Peyer's patch (tissue), 4 donors: ENCODE data around the gene HHATL. TPM values are rescaled to one million over a fixed set of nuclear protein-coding genes. Genes with fewer than 3 reads are reported as not detected.
A peak's percentile ranks its signal among the peaks of the same experiment; 100 is the strongest.

Experiments
- DNase-seq, 3 donors: peaks; one replicate each; pipeline ENCODE4 v3.0.0-alpha.2; 2017 to 2019
- H3K27ac ChIP-seq, 4 donors: fragments of 200-600 bp; sonication (generic); one replicate each; pipeline ENCODE4 v1.5.1; 2016 to 2019
- H3K27me3 ChIP-seq, 2 donors: fragments of 200-600 bp; sonication (generic); one replicate each; pipeline ENCODE4 v1.5.1; 2019
- H3K36me3 ChIP-seq, 3 donors: fragments of 200-600 bp; sonication (generic); one replicate each; pipeline ENCODE4 v1.5.1; 2016 to 2019
- H3K4me1 ChIP-seq, 4 donors: fragments of 200-600 bp; sonication (generic); one replicate each; pipeline ENCODE4 v1.5.1; 2016 to 2019
- H3K4me3 ChIP-seq, 4 donors: fragments of 200-600 bp; sonication (generic); 1 replicate in 3 of 4; 2 replicates in 1 of 4; pipeline ENCODE4 v1.5.1; 2016 to 2019; ENCODE audit warnings: mild to moderate bottlenecking in 1 of 4
- H3K9me3 ChIP-seq, 4 donors: fragments of 200-600 bp; sonication (generic); one replicate each; pipeline ENCODE4 v1.5.1; 2016 to 2019; ENCODE audit warnings: mild to moderate bottlenecking in 1 of 4
- CTCF ChIP-seq, 6 experiments: fragments of 450-650 bp in 4 of 6; fragments of 200-600 bp in 2 of 6; sonication (generic) in 1 of 6; IDR thresholded peaks; one replicate each; pipeline ENCODE4 v1.5.1; 2017 to 2019; ENCODE audit warnings: antibody characterized with exemption in 6 of 6, mild to moderate bottlenecking in 3 of 6, moderate library complexity in 1 of 6
- POLR2A ChIP-seq, 2 donors: fragments of 450-650 bp; IDR thresholded peaks; one replicate each; pipeline ENCODE4 v1.5.1; 2017; ENCODE audit warnings: antibody characterized with exemption in 2 of 2, mild to moderate bottlenecking in 2 of 2, moderate library complexity in 2 of 2
- total RNA-seq, 4 donors: library from RNA; depleted of rRNA; stranded (reverse); fragments of >200 nt; gene quantifications; one replicate each; pipeline ENCODE4 v1.1.0, GENCODE V29; 2016

The HHATL gene
- total RNA-seq, 4 donors from 2014 or later, result 3.4 TPM; not detected in 3

GRCh38 chr3:42735615-42736014 is 33.0 kb upstream of the HHATL start:
- Histone ChIP-seq H3K27me3 (no peaks in the 10 kb centered on the region), H3K4me3 (no peak overlapping the region), H3K27ac (no peak overlapping the region), H3K9me3 (no peaks in the 10 kb centered on the region), H3K36me3 (no peaks in the 10 kb centered on the region), H3K4me1 (no peaks in the 10 kb centered on the region)
- TF ChIP-seq POLR2A (IDR thresholded peaks at IDR 0.05) (no peak), CTCF (IDR thresholded peaks at IDR 0.05) (no peak)
- peak in 1 of 3 donors; percentile 23 for DNase-seq

- Histone ChIP-seq H3K36me3 (no peaks in the 10 kb centered on the region), H3K4me1 (no peaks in the 10 kb centered on the region), H3K27me3 (no peaks in the 10 kb centered on the region), H3K27ac (no peak overlapping the region), H3K9me3 (no peaks in the 10 kb centered on the region), H3K4me3 (no peak overlapping the region)
- TF ChIP-seq POLR2A (IDR thresholded peaks at IDR 0.05), result no peak
- TF ChIP-seq CTCF (IDR thresholded peaks at IDR 0.05), result no peak
- DNase-seq, result peak in 1 of 3 donors; percentile 36
Observed at GRCh38 chr3:42735019-42735418, 32.4 kb upstream of the HHATL start.

- Histone ChIP-seq H3K4me1 (no peaks in the 10 kb centered on the region), H3K9me3 (no peaks in the 10 kb centered on the region), H3K27me3 (no peaks in the 10 kb centered on the region), H3K27ac (no peak overlapping the region), H3K4me3 (no peak overlapping the region), H3K36me3 (no peaks in the 10 kb centered on the region)
- peak in 1 of 3 donors; percentile 22 for DNase-seq
- TF ChIP-seq POLR2A (IDR thresholded peaks at IDR 0.05) (no peak), CTCF (IDR thresholded peaks at IDR 0.05) (no peak)
Observed at GRCh38 chr3:42734263-42734860, 31.8 kb upstream of the HHATL start.

GRCh38 chr3:42733501-42734262 is 31.1 kb upstream of the HHATL start:
- no peaks in the 10 kb centered on the region for H3K36me3 ChIP-seq

GRCh38 chr3:42732829-42733459 is 30.3 kb upstream of the HHATL start:
- Histone ChIP-seq H3K4me1 (no peaks in the 10 kb centered on the region), H3K4me3 (no peak overlapping the region), H3K27me3 (no peaks in the 10 kb centered on the region), H3K36me3 (no peaks in the 10 kb centered on the region), H3K27ac (no peak overlapping the region), H3K9me3 (no peaks in the 10 kb centered on the region)
- TF ChIP-seq POLR2A (IDR thresholded peaks at IDR 0.05), result no peak
- TF ChIP-seq CTCF (IDR thresholded peaks at IDR 0.05), result no peak
- DNase-seq, result peak in 1 of 3 donors; percentile 18

More at GRCh38 chr3:42733501-42734262, 31.1 kb upstream of the HHATL start:
- no peaks in the 10 kb centered on the region for H3K27me3 ChIP-seq
- no peak overlapping the region for H3K27ac ChIP-seq
- no peaks in the 10 kb centered on the region for H3K4me1 ChIP-seq
- DNase-seq, result peak in 1 of 3 donors; percentile 29
- no peak for TF ChIP-seq CTCF (IDR thresholded peaks at IDR 0.05)
- TF ChIP-seq POLR2A (IDR thresholded peaks at IDR 0.05), result no peak
- no peaks in the 10 kb centered on the region for H3K9me3 ChIP-seq
- no peak overlapping the region for H3K4me3 ChIP-seq
